NCI-H146 treated with DMSO at 0.1 percent for 48 hours (cell line): ENCODE data around the gene TOR4A.
"Not testable (repeated sequence)": the region's sequence is repeated elsewhere in the genome, so short reads cannot be mapped to it uniquely, and the experiment has no call there.

ENCODE experiments used
- DNase-seq: peaks from one replicate; lab custom pipeline; 2025; ENCODE audit not compliant: unreplicated experiment; lab: John Stamatoyannopoulos, UW

The TOR4A gene

GRCh38 chr9:137315581-137316011 is 38.1 kb downstream of the TOR4A start:
- DNase-seq = no peak

- no peak for DNase-seq
These were observed 38.8 kb downstream of the TOR4A start for GRCh38 chr9:137316012-137316981.

- no peak for DNase-seq
These were observed 39.6 kb downstream of the TOR4A start for GRCh38 chr9:137317021-137317717.

GRCh38 chr9:137317718-137318511 is 40.4 kb downstream of the TOR4A start:
- no peak for DNase-seq

GRCh38 chr9:137318602-137319001 is 41.1 kb downstream of the TOR4A start:
- no peak for DNase-seq

GRCh38 chr9:137319011-137319738 is 41.6 kb downstream of the TOR4A start:
- DNase-seq = no peak

- DNase-seq = no peak
These were observed 42.4 kb downstream of the TOR4A start for GRCh38 chr9:137319739-137320551.

- DNase-seq = peak; percentile 52
These were observed 43.2 kb downstream of the TOR4A start for GRCh38 chr9:137320555-137321384.

GRCh38 chr9:137321726-137322361 is 44.3 kb downstream of the TOR4A start:
- no peak for DNase-seq

GRCh38 chr9:137323531-137324331 is 46.2 kb downstream of the TOR4A start:
- DNase-seq = no peak

GRCh38 chr9:137325124-137325523 is 47.6 kb downstream of the TOR4A start:
- no peak for DNase-seq

GRCh38 chr9:137325799-137326198 is 48.3 kb downstream of the TOR4A start:
- DNase-seq = no peak

GRCh38 chr9:137326445-137327065 is 49.0 kb downstream of the TOR4A start:
- DNase-seq = no peak

GRCh38 chr9:137327641-137328550 is 50.4 kb downstream of the TOR4A start:
- DNase-seq = not testable (repeated sequence)

GRCh38 chr9:137329590-137329989 is 52.1 kb downstream of the TOR4A start:
- DNase-seq = not testable (repeated sequence)

- DNase-seq = no peak
These were observed 53.2 kb downstream of the TOR4A start for GRCh38 chr9:137330689-137331088.
